ES-I3 (cell line): ENCODE results near the gene SP7.

Source experiments
- H3K36me3 ChIP-seq: 2 replicates; pipeline ENCODE4 v1.6.1; 2013; ENCODE audit warnings: mild to moderate bottlenecking, low read length, control low read depth, moderate library complexity; ENCODE audit not compliant: insufficient read depth
- H3K4me1 ChIP-seq: 2 replicates; pipeline ENCODE4 v1.6.1; 2013; ENCODE audit warnings: mild to moderate bottlenecking, control low read depth, low read length; ENCODE audit not compliant: insufficient read depth
- H3K9ac ChIP-seq: 2 replicates; pipeline ENCODE4 v1.6.1; 2013; ENCODE audit warnings: low read depth, mild to moderate bottlenecking, low read length, moderate library complexity
- H3K9me3 ChIP-seq: 2 replicates; pipeline ENCODE4 v1.6.1; 2013; ENCODE audit warnings: mild to moderate bottlenecking, low read length, moderate library complexity; ENCODE audit not compliant: control insufficient read depth, insufficient read depth

SP7 gene

GRCh38 chr12:53289891-53290290, 46.3 kb downstream of the SP7 start:
- H3K9ac ChIP-seq: no peak overlapping the region
- no peaks in the 10 kb centered on the region for H3K9me3 ChIP-seq
- H3K4me1 ChIP-seq: no peaks in the 10 kb centered on the region
- peaks cover 10% of the 10 kb centered on the region for H3K36me3 ChIP-seq

GRCh38 chr12:53288322-53288721, 47.8 kb downstream of the SP7 start:
- peaks cover 17% of the 10 kb centered on the region for H3K36me3 ChIP-seq
- no peaks in the 10 kb centered on the region for H3K4me1 ChIP-seq
- H3K9me3 ChIP-seq: no peaks in the 10 kb centered on the region
- no peak overlapping the region for H3K9ac ChIP-seq

- H3K36me3 ChIP-seq: peaks cover 23% of the 10 kb centered on the region
Observed at GRCh38 chr12:53287741-53288216, 48.4 kb downstream of the SP7 start.

GRCh38 chr12:53286448-53286847, 49.7 kb downstream of the SP7 start:
- no peaks in the 10 kb centered on the region for H3K4me1 ChIP-seq
- no peaks in the 10 kb centered on the region for H3K9me3 ChIP-seq
- H3K9ac ChIP-seq: no peak overlapping the region
- H3K36me3 ChIP-seq: peaks cover 29% of the 10 kb centered on the region

More at GRCh38 chr12:53287741-53288216, 48.4 kb downstream of the SP7 start:
- Histone ChIP-seq H3K9me3 (no peaks in the 10 kb centered on the region), H3K4me1 (no peaks in the 10 kb centered on the region), H3K9ac (no peak overlapping the region)

GRCh38 chr12:53279888-53280498, 56.2 kb downstream of the SP7 start:
- H3K4me1 ChIP-seq: no peaks in the 10 kb centered on the region
- H3K9ac ChIP-seq: no peak overlapping the region
- H3K9me3 ChIP-seq: no peaks in the 10 kb centered on the region
- peaks cover 32% of the 10 kb centered on the region for H3K36me3 ChIP-seq

- no peak overlapping the region for H3K9ac ChIP-seq
- no peaks in the 10 kb centered on the region for H3K9me3 ChIP-seq
- no peaks in the 10 kb centered on the region for H3K4me1 ChIP-seq
- H3K36me3 ChIP-seq: peaks cover 32% of the 10 kb centered on the region
Observed at GRCh38 chr12:53279283-53279869, 56.8 kb downstream of the SP7 start.

- Histone ChIP-seq H3K36me3 (peaks cover 21% of the 10 kb centered on the region), H3K9ac (no peak overlapping the region), H3K4me1 (no peaks in the 10 kb centered on the region), H3K9me3 (no peaks in the 10 kb centered on the region)
Observed at GRCh38 chr12:53277981-53278380, 58.2 kb downstream of the SP7 start.
